ENCODE data around the gene RAPGEF1.

- no peak for TF ChIP-seq CTCF (IDR thresholded peaks at IDR 0.05)
- no peak for TF ChIP-seq POLR2A (IDR thresholded peaks at IDR 0.05)
Observed at GRCh38 chr9:131590449-131590848, 149.4 kb downstream of the RAPGEF1 start.
